K562 (cell line): ENCODE measurements around the gene CABLES1. TPM values are rescaled to one million over a fixed set of nuclear protein-coding genes. Genes with fewer than 3 reads are reported as not detected.

Experiments
- ADNP ChIP-seq: fragments of 200-800 bp; sonication (Bioruptor generic); IDR thresholded peaks from 2 replicates; pipeline ENCODE4 v1.6.1; 2016; ENCODE audit warnings: missing genetic modification characterization, missing compliant biosample characterization
- ATF2 ChIP-seq: sonication (generic); formaldehyde crosslinking; IDR thresholded peaks from 2 replicates; pipeline ENCODE4 v1.8.1; 2022; ENCODE audit warnings: missing genetic modification reagents
- FOXJ2 ChIP-seq: fragments of 200-800 bp; sonication (Bioruptor generic); IDR thresholded peaks from 2 replicates; pipeline ENCODE4 v1.6.1; 2016; ENCODE audit warnings: missing genetic modification characterization, missing compliant biosample characterization
- FUS ChIP-seq: fragments of 200-400 bp; formaldehyde crosslinking; optimal IDR thresholded peaks from 2 replicates; pipeline ENCODE3; 2017; ENCODE audit warnings: low read depth, low read length
- GATA2 ChIP-seq: sonication (generic); formaldehyde crosslinking; IDR thresholded peaks from 2 replicates; pipeline ENCODE4 v1.4.0; 2020; ENCODE audit warnings: mild to moderate bottlenecking, missing genetic modification reagents
- HDAC2 ChIP-seq: fragments of 450-650 bp; IDR thresholded peaks from 2 replicates; pipeline ENCODE4 v1.6.1; 2016; ENCODE audit warnings: mild to moderate bottlenecking
- KLF16 ChIP-seq: IDR thresholded peaks from 2 replicates; pipeline ENCODE4 v1.6.1; 2016; ENCODE audit warnings: antibody characterized with exemption
- MLX ChIP-seq, 2 experiments: fragments of 450-650 bp in 1 of 2; sonication (generic) in 1 of 2; formaldehyde crosslinking; conservative IDR thresholded peaks; 2 replicates each; pipeline versions ENCODE4 v1.4.0 to v1.8.1; 2020 to 2022; ENCODE audit warnings: mild to moderate bottlenecking in 1 of 2, missing genetic modification reagents in 1 of 2
- NFIX ChIP-seq: fragments of 250-450 bp; sonication (Bioruptor Pico); IDR thresholded peaks from 2 replicates; pipeline ENCODE4 v1.4.0; 2020; ENCODE audit warnings: low read depth, mild to moderate bottlenecking, moderate library complexity
- POLR3G ChIP-seq: IDR thresholded peaks from 2 replicates; pipeline ENCODE4 v1.6.1; 2011; ENCODE audit not compliant: insufficient read length, insufficient replicate concordance; ENCODE audit errors: extremely low read depth
- SIX5 ChIP-seq, 2 experiments: IDR thresholded peaks; 2 replicates each; pipeline ENCODE4 v1.6.1; 2011; ENCODE audit warnings: low read length in 2 of 2, borderline replicate concordance in 1 of 2, low read depth in 1 of 2, mild to moderate bottlenecking in 1 of 2, moderate library complexity in 1 of 2; ENCODE audit not compliant: insufficient read depth in 1 of 2
- TEAD4 ChIP-seq, 2 experiments: sonication (generic) in 1 of 2; formaldehyde crosslinking in 1 of 2; IDR thresholded peaks; 2 replicates each; pipeline versions ENCODE4 v1.6.1 to v1.8.0; 2012 to 2022; ENCODE audit warnings: borderline replicate concordance in 1 of 2, inconsistent platforms in 1 of 2, low read length in 1 of 2, mild to moderate bottlenecking in 1 of 2, missing genetic modification reagents in 1 of 2
- ZKSCAN8 ChIP-seq: fragments of 200-800 bp; sonication (Bioruptor generic); IDR thresholded peaks from 2 replicates; pipeline ENCODE4 v1.6.1; 2016; ENCODE audit warnings: missing genetic modification characterization, missing compliant biosample characterization
- ZNF316 ChIP-seq: fragments of 450-650 bp; IDR thresholded peaks from 2 replicates; pipeline ENCODE4 v1.6.1; 2016
- ZNF561 ChIP-seq: fragments of 450-650 bp; formaldehyde crosslinking; conservative IDR thresholded peaks from 2 replicates; pipeline ENCODE4 v1.4.0; 2020; ENCODE audit warnings: mild to moderate bottlenecking, moderate library complexity
- ZNF57 ChIP-seq: fragments of 450-650 bp; formaldehyde crosslinking; IDR thresholded peaks from 2 replicates; pipeline ENCODE4 v1.4.0; 2020; ENCODE audit warnings: mild to moderate bottlenecking, moderate library complexity
- ZNF589 ChIP-seq: fragments of 200-800 bp; sonication (Bioruptor generic); IDR thresholded peaks from 2 replicates; pipeline ENCODE4 v1.6.1; 2016; ENCODE audit warnings: low read depth, missing genetic modification characterization, missing compliant biosample characterization
- polyA plus RNA-seq, 8 experiments: library from polyadenylated mRNA; depleted of rRNA in 4 of 8; stranded (reverse) in 5 of 8; unstranded in 3 of 8; fragments of >200 nt; fragmentation: Nextera tagmentation in 2 of 8; fragmentation: Illumina TruSeq in 1 of 8; extraction: Ambion mirVana in 2 of 8; extraction: Trizol in 1 of 8; gene quantifications; 2 replicates each; pipeline versions ENCODE4 v1.2.1 to v1.2.3, GENCODE V29; 2011 to 2014; ENCODE audit warnings: inconsistent platforms in 1 of 8, missing spikeins in 1 of 8
- total RNA-seq, 7 experiments: library from RNA; depleted of rRNA in 6 of 7; stranded (reverse); fragments of >200 nt in 6 of 7; fragmentation: Illumina TruSeq in 2 of 7; extraction: Trizol in 2 of 7; gene quantifications; 2 replicates each; pipeline versions ENCODE4 v1.2.1 to v1.2.3, GENCODE V29; 2011 to 2021; ENCODE audit warnings: low replicate concordance in 1 of 7
- TF ChIP-seq, protein P1 (sequence below): sonication (generic); formaldehyde crosslinking; IDR thresholded peaks from 2 replicates; pipeline ENCODE4 v1.8.0; 2022; ENCODE audit warnings: mild to moderate bottlenecking, missing genetic modification reagents, borderline replicate concordance
- TF ChIP-seq, protein P2 (sequence below), 2 experiments: IDR thresholded peaks in 1 of 2; conservative IDR thresholded peaks in 1 of 2; 2 replicates each; pipeline ENCODE4 v1.6.1; 2016; ENCODE audit warnings: low read depth in 2 of 2, mild to moderate bottlenecking in 1 of 2, missing compliant biosample characterization in 1 of 2, missing genetic modification characterization in 1 of 2, moderate library complexity in 1 of 2

CABLES1 gene
- total and polyA plus RNA-seq, 9 of the 15 experiments (the other 6 are each of a cell fraction or from before 2014, with no cell fraction given) = 0.04 to 0.10 (median 0.06) TPM; not detected in 3

- TF ChIP-seq SIX5 (IDR thresholded peaks at IDR 0.05; ENCODE audit: borderline replicate concordance in 1 of 2, insufficient read depth in 1 of 2, low read depth in 1 of 2, low read length in 2 of 2) = no peak
- no peak for TF ChIP-seq ADNP
- no peak for TF ChIP-seq FUS
- 0 out of 2 replicates have a peak, but pooled peaks have one; percentile 17 for TF ChIP-seq GATA2
- 0 out of 2 replicates have a peak, but pooled peaks have one; percentile 70 for TF ChIP-seq ZKSCAN8 (CRISPR knock-in tag)
- TF ChIP-seq, protein P1, sequence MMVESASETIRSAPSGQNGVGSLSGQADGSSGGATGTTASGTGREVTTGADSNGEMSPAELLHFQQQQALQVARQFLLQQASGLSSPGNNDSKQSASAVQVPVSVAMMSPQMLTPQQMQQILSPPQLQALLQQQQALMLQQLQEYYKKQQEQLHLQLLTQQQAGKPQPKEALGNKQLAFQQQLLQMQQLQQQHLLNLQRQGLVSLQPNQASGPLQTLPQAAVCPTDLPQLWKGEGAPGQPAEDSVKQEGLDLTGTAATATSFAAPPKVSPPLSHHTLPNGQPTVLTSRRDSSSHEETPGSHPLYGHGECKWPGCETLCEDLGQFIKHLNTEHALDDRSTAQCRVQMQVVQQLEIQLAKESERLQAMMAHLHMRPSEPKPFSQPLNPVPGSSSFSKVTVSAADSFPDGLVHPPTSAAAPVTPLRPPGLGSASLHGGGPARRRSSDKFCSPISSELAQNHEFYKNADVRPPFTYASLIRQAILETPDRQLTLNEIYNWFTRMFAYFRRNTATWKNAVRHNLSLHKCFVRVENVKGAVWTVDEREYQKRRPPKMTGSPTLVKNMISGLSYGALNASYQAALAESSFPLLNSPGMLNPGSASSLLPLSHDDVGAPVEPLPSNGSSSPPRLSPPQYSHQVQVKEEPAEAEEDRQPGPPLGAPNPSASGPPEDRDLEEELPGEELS = no peak
- no peak for TF ChIP-seq NFIX
- TF ChIP-seq ZNF316 = no peak
- no peak for TF ChIP-seq POLR3G
- peak; percentile 42; the same call in 1 of the 2 replicates for TF ChIP-seq ZNF589 (CRISPR knock-in tag)
- TF ChIP-seq FOXJ2 (tag) = no peak
- no peak for TF ChIP-seq ZNF57 (CRISPR knock-in tag)
- TF ChIP-seq ATF2 (CRISPR knock-in tag) = no peak
- TF ChIP-seq MLX (CRISPR knock-in tag; conservative IDR thresholded peaks at IDR 0.05) = no peak
- no peak for TF ChIP-seq ZNF561 (CRISPR knock-in tag)
- TF ChIP-seq, protein P2, sequence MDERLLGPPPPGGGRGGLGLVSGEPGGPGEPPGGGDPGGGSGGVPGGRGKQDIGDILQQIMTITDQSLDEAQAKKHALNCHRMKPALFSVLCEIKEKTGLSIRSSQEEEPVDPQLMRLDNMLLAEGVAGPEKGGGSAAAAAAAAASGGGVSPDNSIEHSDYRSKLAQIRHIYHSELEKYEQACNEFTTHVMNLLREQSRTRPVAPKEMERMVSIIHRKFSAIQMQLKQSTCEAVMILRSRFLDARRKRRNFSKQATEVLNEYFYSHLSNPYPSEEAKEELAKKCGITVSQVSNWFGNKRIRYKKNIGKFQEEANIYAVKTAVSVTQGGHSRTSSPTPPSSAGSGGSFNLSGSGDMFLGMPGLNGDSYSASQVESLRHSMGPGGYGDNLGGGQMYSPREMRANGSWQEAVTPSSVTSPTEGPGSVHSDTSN (CRISPR knock-in tag; IDR thresholded peaks at IDR 0.05; ENCODE audit: low read depth) = no peak
- TF ChIP-seq, protein P2 (tag; conservative IDR thresholded peaks at IDR 0.05; ENCODE audit: low read depth) = peak; percentile 35; the same call in 1 of the 2 replicates
- TF ChIP-seq TEAD4 (IDR thresholded peaks at IDR 0.05; ENCODE audit: low read length) = peak; percentile 67; the same call in 1 of the 2 replicates
- no peak for TF ChIP-seq TEAD4 (CRISPR knock-in tag; IDR thresholded peaks at IDR 0.05; ENCODE audit: borderline replicate concordance)
- TF ChIP-seq KLF16 = no peak
- TF ChIP-seq HDAC2 = no peak
Measured at GRCh38 chr18:23265682-23266399, 130.6 kb downstream of the CABLES1 start (continued).
